Caco-2 (cell line): ENCODE data around the gene UPK1B. TPM values are rescaled to one million over a fixed set of nuclear protein-coding genes. Genes with fewer than 3 reads are reported as not detected.
"Not testable (repeated sequence)": the region's sequence is repeated elsewhere in the genome, so short reads cannot be mapped to it uniquely, and the experiment has no call there.

Experiments used
- Bru-seq: library from RNA; stranded (reverse); fragments of 400-500 nt; gene quantifications from one replicate; lab custom pipeline; 2021; lab: Mats Ljungman, UMichigan
- BruChase-seq, 2 experiments: library from RNA; stranded (reverse); fragments of 400-500 nt; gene quantifications; one replicate each; lab custom pipeline; 2021; lab: Mats Ljungman, UMichigan
- BruUV-seq: library from RNA; stranded (reverse); fragments of 400-500 nt; replicated peaks from 2 replicates; lab custom pipeline; 2021; lab: Mats Ljungman, UMichigan
- CTCF ChIA-PET: fragments of 300-600 bp; sonication (Branson Sonifier 250); formaldehyde crosslinking; loops from one replicate; lab custom pipeline; 2022; ENCODE audit warnings: antibody characterized with exemption; lab: Charles Lee
- POLR2A ChIA-PET: fragments of 300-600 bp; sonication (Branson Sonifier 250); formaldehyde crosslinking; loops from one replicate; lab custom pipeline; 2022; ENCODE audit warnings: antibody characterized with exemption; lab: Charles Lee
- DNase-seq, 2 experiments: peaks; one replicate each; pipeline versions ENCODE4 v3.0.0 to v3.0.0-alpha.2; 2020 to 2022
- H3K27me3 ChIP-seq: replicated peaks from 2 replicates; pipeline ENCODE4 v1.6.0; 2011; ENCODE audit warnings: low read length; ENCODE audit not compliant: control insufficient read depth, insufficient read depth
- H3K36me3 ChIP-seq: 2 replicates; pipeline ENCODE4 v1.5.1; 2011; ENCODE audit warnings: low read length; ENCODE audit not compliant: control insufficient read depth, insufficient read depth
- H3K4me1 ChIP-seq: fragments of 250-450 bp; sonication (Bioruptor Pico); 2 replicates; pipeline ENCODE4 v1.5.1; 2020; ENCODE audit warnings: mild to moderate bottlenecking
- H3K4me3 ChIP-seq: 2 replicates; pipeline ENCODE4 v1.5.1; 2011; ENCODE audit warnings: low read depth, mild to moderate bottlenecking, control low read depth, low read length
- H3K9me3 ChIP-seq: fragments of 250-450 bp; sonication (Bioruptor Pico); 2 replicates; pipeline ENCODE4 v1.5.1; 2020; ENCODE audit warnings: mild to moderate bottlenecking, moderate library complexity
- H3K27ac Mint-ChIP-seq: one replicate; pipeline ENCODE4 v1.8.0; 2022; ENCODE audit warnings: mixed read lengths; ENCODE audit not compliant: unreplicated experiment
- H3K27me3 Mint-ChIP-seq: one replicate; pipeline ENCODE4 v1.8.0; 2022; ENCODE audit warnings: mixed read lengths; ENCODE audit not compliant: insufficient read depth, unreplicated experiment
- H3K36me3 Mint-ChIP-seq: one replicate; pipeline ENCODE4 v1.8.0; 2022; ENCODE audit warnings: mild to moderate bottlenecking, mixed read lengths; ENCODE audit not compliant: insufficient read depth, unreplicated experiment
- H3K4me1 Mint-ChIP-seq: one replicate; pipeline ENCODE4 v1.8.0; 2022; ENCODE audit warnings: low read depth, mixed read lengths; ENCODE audit not compliant: unreplicated experiment
- H3K4me3 Mint-ChIP-seq: one replicate; pipeline ENCODE4 v1.8.0; 2022; ENCODE audit warnings: mild to moderate bottlenecking, moderate library complexity, mixed read lengths; ENCODE audit not compliant: unreplicated experiment
- H3K9me3 Mint-ChIP-seq: one replicate; pipeline ENCODE4 v1.8.0; 2022; ENCODE audit warnings: mixed read lengths; ENCODE audit not compliant: unreplicated experiment
- intact Hi-C: fragments of 100-400 bp; cut with micrococcal nuclease; formaldehyde crosslinking; loops from one replicate; pipeline ENCODE4 v1.10.0; 2022; ENCODE audit not compliant: unreplicated experiment
- long read RNA-seq: library from polyadenylated mRNA; stranded (forward); transcript quantifications from one replicate; pipeline ENCODE4 v2.0.0, GENCODE V29; 2022
- total RNA-seq: library from RNA; stranded (reverse); gene quantifications from 2 replicates; pipeline ENCODE4 v1.2.3, GENCODE V29; 2022
- TF ChIP-seq, protein P1 (sequence below), 2 experiments: fragments of 200-600 bp in 1 of 2; IDR thresholded peaks; 1 replicate in 1 of 2; 2 replicates in 1 of 2; pipeline versions ENCODE4 v1.5.1 to v1.8.0; 2011 to 2022; ENCODE audit warnings: antibody characterized with exemption in 1 of 2, control low read depth in 1 of 2, inconsistent platforms in 1 of 2, low read depth in 1 of 2, low read length in 1 of 2, mild to moderate bottlenecking in 1 of 2, moderate library complexity in 1 of 2; ENCODE audit not compliant: insufficient read depth in 1 of 2, severe bottlenecking in 1 of 2, unreplicated experiment in 1 of 2

The UPK1B gene
- total RNA-seq (0.46 and 0.50 TPM in 2 replicates), Bru-seq, nascent RNA (percentile 12 among the genes with signal in this experiment), BruChase-seq, experiment 1, labeled RNA remaining after a 2-hour chase (percentile 12 among the genes with signal in this experiment), BruChase-seq, experiment 2, labeled RNA remaining after a 6-hour chase (percentile 15 among the genes with signal in this experiment)
- long read RNA-seq, partial matches to known transcripts = 0 of 3 reads
- long read RNA-seq, other reads (novel, unspliced or antisense) = 3 of 3 reads

DNA sequence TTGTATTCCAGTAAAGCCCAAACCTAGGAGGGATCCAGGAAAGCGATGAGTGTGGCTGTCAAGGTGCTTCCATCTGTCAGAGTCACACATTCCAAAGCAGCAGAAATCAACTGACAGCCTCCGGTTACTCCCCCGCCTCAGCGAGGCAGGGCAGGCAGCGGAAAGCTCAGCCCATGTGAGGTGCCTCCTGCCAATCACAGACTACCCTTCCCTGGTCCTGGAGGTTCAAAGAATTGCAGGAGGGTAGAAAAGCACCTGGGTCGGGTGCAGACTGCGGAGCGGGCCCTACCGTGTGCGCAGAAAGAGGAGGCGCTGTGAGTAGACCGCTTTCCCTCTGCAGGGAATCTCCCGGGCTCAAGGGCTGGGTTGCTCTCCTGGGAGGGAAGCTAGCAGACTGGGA, at the start of gene UPK1B:
Gene UPK1B (plus strand): TSS at position 274 of the 400 bp plus-strand sequence. CDS start 13,144 bp downstream, outside the sequence.
- POLR2A ChIA-PET = interaction anchor here (0.6 kb wide), 1 partner anchor 266 kb away, joined by 3 read pairs; no protein-coding TSS in a partner anchor
- BruUV-seq = no TSS peak
- no peak within 1 kb of the TSS for H3K4me3 ChIP-seq

DNA sequence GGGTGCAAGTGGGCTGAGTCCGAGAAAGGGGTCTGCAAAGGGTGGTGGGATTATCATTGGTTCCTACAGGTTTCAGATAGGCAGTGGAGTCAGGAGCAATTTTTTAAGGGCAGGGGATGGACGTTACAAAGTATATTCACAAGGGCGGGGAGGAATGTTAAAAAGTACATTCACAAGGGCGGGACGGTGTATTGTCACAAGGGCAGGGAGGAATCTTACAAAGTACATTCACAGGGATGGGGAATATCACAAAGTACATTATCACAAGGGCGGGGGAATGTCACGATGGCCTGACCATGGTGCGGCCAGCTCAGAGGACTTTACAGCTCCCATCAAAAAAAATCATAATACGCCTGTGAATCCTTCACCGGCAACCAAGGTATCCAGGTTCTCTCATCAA, 48.1 kb upstream of the UPK1B start:
- no TSS peak for BruUV-seq
- no peak overlapping the region for H3K4me3 ChIP-seq
- H3K4me1 ChIP-seq = 0 out of 2 replicates have a peak, but pooled peaks cover 6% of the 10 kb centered on the region
- CTCF ChIA-PET = no interaction called here
- Mint-ChIP-seq H3K4me1 (no peaks in the 10 kb centered on the region), H3K27ac (no peak overlapping the region), H3K27me3 (no peaks in the 10 kb centered on the region), H3K9me3 (peaks cover 24% of the 10 kb centered on the region), H3K4me3 (no peak overlapping the region), H3K36me3 (no peaks in the 10 kb centered on the region)
- H3K36me3 ChIP-seq = no peaks in the 10 kb centered on the region
- POLR2A ChIA-PET = no interaction called here
- no peaks in the 10 kb centered on the region for H3K27me3 ChIP-seq
- TF ChIP-seq, protein P1, sequence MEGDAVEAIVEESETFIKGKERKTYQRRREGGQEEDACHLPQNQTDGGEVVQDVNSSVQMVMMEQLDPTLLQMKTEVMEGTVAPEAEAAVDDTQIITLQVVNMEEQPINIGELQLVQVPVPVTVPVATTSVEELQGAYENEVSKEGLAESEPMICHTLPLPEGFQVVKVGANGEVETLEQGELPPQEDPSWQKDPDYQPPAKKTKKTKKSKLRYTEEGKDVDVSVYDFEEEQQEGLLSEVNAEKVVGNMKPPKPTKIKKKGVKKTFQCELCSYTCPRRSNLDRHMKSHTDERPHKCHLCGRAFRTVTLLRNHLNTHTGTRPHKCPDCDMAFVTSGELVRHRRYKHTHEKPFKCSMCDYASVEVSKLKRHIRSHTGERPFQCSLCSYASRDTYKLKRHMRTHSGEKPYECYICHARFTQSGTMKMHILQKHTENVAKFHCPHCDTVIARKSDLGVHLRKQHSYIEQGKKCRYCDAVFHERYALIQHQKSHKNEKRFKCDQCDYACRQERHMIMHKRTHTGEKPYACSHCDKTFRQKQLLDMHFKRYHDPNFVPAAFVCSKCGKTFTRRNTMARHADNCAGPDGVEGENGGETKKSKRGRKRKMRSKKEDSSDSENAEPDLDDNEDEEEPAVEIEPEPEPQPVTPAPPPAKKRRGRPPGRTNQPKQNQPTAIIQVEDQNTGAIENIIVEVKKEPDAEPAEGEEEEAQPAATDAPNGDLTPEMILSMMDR (IDR thresholded peaks at IDR 0.05; ENCODE audit: insufficient read depth in 1 of 2, low read depth in 1 of 2, low read length in 1 of 2, severe bottlenecking in 1 of 2, unreplicated experiment in 1 of 2) = no peak
- no peaks in the 10 kb centered on the region for H3K9me3 ChIP-seq
- intact Hi-C loops = no loop called here
- no peak for DNase-seq

More for the DNA sequence above, at the start of gene UPK1B:
- CTCF ChIA-PET = no interaction called here
- Mint-ChIP-seq H3K9me3 (peaks cover 10% of the 10 kb centered on the region), H3K36me3 (no peaks in the 10 kb centered on the region), H3K4me3 (no peak within 1 kb of the TSS), H3K27ac (no peak within 1 kb of the TSS), H3K27me3 (no peaks in the 10 kb centered on the region), H3K4me1 (peaks cover 10% of the 10 kb centered on the region)
- Histone ChIP-seq H3K36me3 (no peaks in the 10 kb centered on the region), H3K9me3 (no peaks in the 10 kb centered on the region), H3K27me3 (no peaks in the 10 kb centered on the region), H3K4me1 (peaks cover 19% of the 10 kb centered on the region; the same call in 1 of the 2 replicates)
- TF ChIP-seq, protein P1 (IDR thresholded peaks at IDR 0.05; ENCODE audit: insufficient read depth in 1 of 2, low read depth in 1 of 2, low read length in 1 of 2, severe bottlenecking in 1 of 2, unreplicated experiment in 1 of 2) = no peak
- no peak for DNase-seq
- intact Hi-C loops = no loop called here

DNA sequence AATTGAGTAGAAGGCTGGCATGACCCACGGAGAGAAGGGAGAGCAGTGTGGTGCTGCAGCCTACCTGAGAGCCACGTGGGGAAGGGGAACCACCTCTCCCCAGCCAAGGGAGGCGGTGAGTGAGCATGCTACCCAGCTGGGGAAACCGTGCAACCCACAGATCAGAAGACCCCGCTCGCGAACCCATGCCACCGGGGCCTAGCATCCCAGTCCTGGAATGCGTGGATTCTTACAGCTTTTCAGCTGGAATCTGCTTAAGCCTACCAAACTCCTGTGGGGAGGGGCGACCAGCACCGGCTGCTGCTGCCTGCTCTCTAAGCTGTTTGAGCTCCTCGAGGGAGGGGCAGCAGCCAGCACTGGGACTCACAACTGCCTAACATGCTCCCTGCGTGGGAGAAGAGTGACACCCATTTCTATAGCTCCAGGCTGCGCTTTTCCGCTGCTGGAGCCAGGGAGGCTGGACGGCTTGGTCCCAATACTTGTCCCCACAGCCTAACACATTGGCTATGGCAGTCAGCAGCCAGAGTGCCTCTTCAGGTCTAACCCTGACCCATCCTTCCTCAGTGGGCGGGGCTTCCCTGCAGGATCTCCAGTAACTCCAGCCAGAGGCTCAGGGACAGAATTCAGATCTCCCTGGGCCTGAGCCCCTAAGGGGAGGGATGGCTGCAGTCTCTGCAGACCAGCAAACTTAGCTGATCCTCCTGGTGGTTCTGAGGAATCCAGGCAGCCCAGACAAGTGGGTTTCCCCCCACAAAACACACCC, 47.5 kb upstream of the UPK1B start:
- H3K27me3 Mint-ChIP-seq = no peaks in the 10 kb centered on the region
- Histone ChIP-seq H3K27me3 (no peaks in the 10 kb centered on the region), H3K4me3 (no peak overlapping the region), H3K4me1 (0 out of 2 replicates have a peak, but pooled peaks cover 6% of the 10 kb centered on the region), H3K36me3 (no peaks in the 10 kb centered on the region), H3K9me3 (no peaks in the 10 kb centered on the region)
- TF ChIP-seq, protein P1 (IDR thresholded peaks at IDR 0.05; ENCODE audit: insufficient read depth in 1 of 2, low read depth in 1 of 2, low read length in 1 of 2, severe bottlenecking in 1 of 2, unreplicated experiment in 1 of 2) = no peak
- no peaks in the 10 kb centered on the region for H3K36me3 Mint-ChIP-seq
- peaks cover 20% of the 10 kb centered on the region for H3K9me3 Mint-ChIP-seq
- POLR2A ChIA-PET = no interaction called here
- H3K4me1 Mint-ChIP-seq = no peaks in the 10 kb centered on the region
- DNase-seq = no peak
- no peak overlapping the region for H3K4me3 Mint-ChIP-seq
- no peak overlapping the region for H3K27ac Mint-ChIP-seq
- no TSS peak for BruUV-seq
- intact Hi-C loops = no loop called here
- CTCF ChIA-PET = no interaction called here

DNA sequence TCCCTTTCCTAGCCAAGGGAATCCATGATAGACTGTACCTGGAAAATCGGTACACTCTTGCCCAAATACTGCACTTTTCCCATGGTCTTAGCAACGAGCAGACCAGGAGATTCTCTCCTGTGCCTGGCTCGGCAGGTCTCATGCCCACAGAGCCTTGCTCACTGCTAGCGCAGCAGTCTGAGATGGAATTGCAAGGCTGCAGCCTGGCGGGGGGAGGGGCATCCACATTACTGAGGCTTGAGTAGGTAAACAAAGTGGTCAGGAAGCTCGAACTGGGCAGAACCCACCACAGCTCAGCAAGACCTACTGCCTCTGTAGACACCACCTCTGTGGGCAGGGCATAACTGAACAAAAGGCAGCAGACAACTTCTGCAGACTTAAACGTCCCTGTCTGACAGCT, 43.1 kb upstream of the UPK1B start:
- H3K4me3 ChIP-seq, intact Hi-C loops, H3K4me3 Mint-ChIP-seq, BruUV-seq, H3K4me1 Mint-ChIP-seq, H3K9me3 ChIP-seq, H3K36me3 Mint-ChIP-seq, H3K27ac Mint-ChIP-seq, POLR2A ChIA-PET, DNase-seq, H3K4me1 ChIP-seq, H3K27me3 Mint-ChIP-seq, H3K27me3 ChIP-seq, CTCF ChIA-PET, H3K36me3 ChIP-seq: not testable (repeated sequence)
- peaks cover 26% of the 10 kb centered on the region for H3K9me3 Mint-ChIP-seq
